BLaER1 treated with 17β-estradiol and CSF1 and Interleukin-3, amounts not matched to agents 10 nM and 100 nM (cell line): Measurements from ENCODE around the gene PRR18.

Source experiments
- H3K27ac ChIP-seq, 11 experiments: shearing (Covaris generic); formaldehyde crosslinking; 2 replicates each; pipeline ENCODE4 v1.8.1; 2022
- H3K27me3 ChIP-seq, 11 experiments: shearing (Covaris generic); formaldehyde crosslinking; 2 replicates each; pipeline ENCODE4 v1.8.1; 2022
- H3K36me3 ChIP-seq, 11 experiments: shearing (Covaris generic); formaldehyde crosslinking; 2 replicates each; pipeline ENCODE4 v1.8.1; 2022
- H3K4me1 ChIP-seq, 10 experiments: shearing (Covaris generic); formaldehyde crosslinking; 2 replicates each; pipeline ENCODE4 v1.8.1; 2022
- H3K4me2 ChIP-seq, 11 experiments: shearing (Covaris generic); formaldehyde crosslinking; 2 replicates each; pipeline ENCODE4 v1.8.1; 2022
- H3K4me3 ChIP-seq, 10 experiments: shearing (Covaris generic); formaldehyde crosslinking; 2 replicates each; pipeline ENCODE4 v1.8.1; 2022
- H3K9ac ChIP-seq, 11 experiments: shearing (Covaris generic); formaldehyde crosslinking; 2 replicates each; pipeline ENCODE4 v1.8.1; 2022
- H3K9me3 ChIP-seq, 11 experiments: shearing (Covaris generic); formaldehyde crosslinking; replicated peaks in 1 of 11; 2 replicates each; pipeline ENCODE4 v1.8.1; 2022
- H4K20me1 ChIP-seq, 11 experiments: shearing (Covaris generic); formaldehyde crosslinking; 2 replicates each; pipeline ENCODE4 v1.8.1; 2022
- Cebpa-rat ChIP-seq, 11 experiments: shearing (Covaris generic); IDR thresholded peaks; 2 replicates each; pipeline ENCODE4 v1.8.1; 2022

The PRR18 gene

DNA sequence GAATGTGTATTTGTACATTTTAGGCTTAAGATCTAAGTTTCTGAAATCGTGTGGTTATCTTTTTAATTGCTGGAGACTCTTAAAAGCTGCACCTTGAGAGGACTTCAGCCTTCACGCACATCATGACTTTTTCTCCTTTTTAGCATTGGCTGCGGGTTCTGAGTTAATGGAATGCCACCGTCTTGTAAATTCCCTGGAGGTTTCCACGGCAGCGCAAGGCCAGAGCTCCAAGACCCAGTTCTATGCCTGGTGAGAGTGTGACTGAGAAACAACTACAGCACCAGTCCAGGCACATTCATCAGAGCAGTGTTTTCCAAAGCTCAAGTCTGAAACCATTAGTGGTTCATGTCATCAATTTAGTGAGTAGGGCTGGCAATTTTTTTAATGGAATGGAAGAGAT lies 23.0 kb downstream of the PRR18 start:
- Histone ChIP-seq H3K27me3 (no peaks in the 10 kb centered on the region), H3K36me3 (no peaks in the 10 kb centered on the region), H3K4me1 (peaks cover 8 to 17% (median 11%) of the 10 kb centered on the region in 10 experiments), H3K4me2 (no peak overlapping the region), H3K4me3 (no peak overlapping the region), H3K9me3 (no peaks in the 10 kb centered on the region), H3K27ac (no peak overlapping the region), H4K20me1 (no peaks in the 10 kb centered on the region), H3K9ac (no peak overlapping the region)
- TF ChIP-seq Cebpa-rat (IDR thresholded peaks at IDR 0.05): no peak

- Histone ChIP-seq H3K27ac (no peak overlapping the region), H3K27me3 (no peaks in the 10 kb centered on the region), H3K4me1 (peaks cover 8 to 17% (median 11%) of the 10 kb centered on the region in 10 experiments), H4K20me1 (no peaks in the 10 kb centered on the region), H3K4me3 (no peak overlapping the region), H3K9ac (no peak overlapping the region), H3K4me2 (no peak overlapping the region), H3K9me3 (no peaks in the 10 kb centered on the region), H3K36me3 (no peaks in the 10 kb centered on the region)
- no peak for TF ChIP-seq Cebpa-rat (IDR thresholded peaks at IDR 0.05)
Measured at GRCh38 chr6:166284640-166285039, 23.6 kb downstream of the PRR18 start.

- peaks cover 7 to 16% (median 11%) of the 10 kb centered on the region in 10 experiments for H3K4me1 ChIP-seq
- H3K9ac ChIP-seq: no peak overlapping the region
- no peak overlapping the region for H3K4me2 ChIP-seq
- H3K27ac ChIP-seq: no peak overlapping the region
- H3K4me3 ChIP-seq: no peak overlapping the region
- TF ChIP-seq Cebpa-rat (IDR thresholded peaks at IDR 0.05): no peak
- no peaks in the 10 kb centered on the region; a peak in 1 of 22 replicates for H4K20me1 ChIP-seq
- H3K27me3 ChIP-seq: no peaks in the 10 kb centered on the region
- no peaks in the 10 kb centered on the region for H3K9me3 ChIP-seq
- no peaks in the 10 kb centered on the region for H3K36me3 ChIP-seq
Measured at GRCh38 chr6:166282394-166283032, 25.7 kb downstream of the PRR18 start.

- TF ChIP-seq Cebpa-rat (IDR thresholded peaks at IDR 0.05): no peak
- Histone ChIP-seq H3K4me2 (no peak overlapping the region), H3K4me3 (no peak overlapping the region)
Measured at GRCh38 chr6:166281104-166281503, 27.1 kb downstream of the PRR18 start.

DNA sequence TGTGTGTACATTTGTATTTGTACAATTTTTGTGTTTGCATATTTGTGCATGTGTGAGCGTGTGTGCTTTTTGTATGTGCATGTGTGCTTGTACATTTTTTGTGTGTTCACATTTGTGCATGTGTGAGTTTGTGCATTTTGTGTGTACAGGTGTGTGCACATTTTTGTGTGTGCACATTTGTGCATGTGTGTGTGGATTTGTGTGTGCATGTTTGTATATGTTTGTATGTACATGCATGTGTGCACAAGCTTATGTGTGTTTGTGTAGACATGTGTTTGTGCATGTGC lies 28.9 kb downstream of the PRR18 start:
- Histone ChIP-seq H3K9me3 (no peaks in the 10 kb centered on the region), H3K4me2 (no peak overlapping the region)
- TF ChIP-seq Cebpa-rat (IDR thresholded peaks at IDR 0.05): no peak

More at GRCh38 chr6:166281104-166281503, 27.1 kb downstream of the PRR18 start:
- no peaks in the 10 kb centered on the region; a peak in 1 of 22 replicates for H4K20me1 ChIP-seq
- no peak overlapping the region for H3K9ac ChIP-seq
- H3K9me3 ChIP-seq: no peaks in the 10 kb centered on the region
- no peaks in the 10 kb centered on the region for H3K36me3 ChIP-seq
- H3K27me3 ChIP-seq: no peaks in the 10 kb centered on the region
- H3K4me1 ChIP-seq: peaks cover 0 to 2% (median 0%) of the 10 kb centered on the region in 10 experiments; a peak in 2 of 20 replicates
- no peak overlapping the region for H3K27ac ChIP-seq

DNA sequence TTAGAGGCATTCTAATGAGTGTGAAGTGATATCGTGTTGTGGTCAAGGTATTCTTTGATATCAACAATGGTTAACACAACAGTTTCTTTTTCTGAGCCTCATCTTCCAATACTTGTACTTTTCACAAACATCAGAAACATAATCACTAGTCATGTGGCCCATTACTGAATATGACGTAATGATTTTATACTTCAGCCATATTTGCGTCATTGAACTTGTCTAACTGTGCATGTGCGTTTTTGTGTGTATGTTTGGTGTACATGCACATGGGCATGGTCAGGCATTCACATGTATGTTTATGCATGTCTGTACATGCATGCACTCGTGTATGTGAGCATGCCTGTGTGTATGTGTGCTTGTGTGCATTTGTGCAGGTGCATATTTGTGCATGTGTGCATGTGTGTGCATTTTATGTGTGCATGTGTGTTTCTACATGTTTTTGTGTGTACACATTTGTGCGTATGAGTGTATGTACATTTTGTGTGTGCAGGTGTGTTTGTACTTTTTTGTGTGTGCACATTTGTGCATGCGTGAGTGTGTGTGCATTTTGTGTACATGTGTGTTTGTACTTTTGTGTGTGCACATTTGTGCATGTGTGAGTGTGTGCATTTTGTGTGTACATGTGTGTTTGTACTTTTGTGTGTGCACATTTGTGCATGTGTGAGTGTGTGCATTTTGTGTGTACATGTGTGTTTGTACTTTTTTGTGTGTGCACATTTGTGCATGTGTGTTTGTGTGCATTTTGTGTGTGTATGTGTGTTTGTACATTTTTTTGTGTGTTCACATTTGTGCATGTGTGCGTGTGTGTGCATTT lies 29.4 kb downstream of the PRR18 start:
- Histone ChIP-seq H3K9ac (no peak overlapping the region), H4K20me1 (no peaks in the 10 kb centered on the region; a peak in 1 of 22 replicates), H3K9me3 (no peaks in the 10 kb centered on the region), H3K4me2 (no peak overlapping the region), H3K4me1 (peaks cover 0 to 3% (median 0%) of the 10 kb centered on the region in 10 experiments; a peak in 1 of 20 replicates), H3K27ac (no peak overlapping the region), H3K27me3 (no peaks in the 10 kb centered on the region), H3K36me3 (no peaks in the 10 kb centered on the region), H3K4me3 (no peak overlapping the region)
- no peak for TF ChIP-seq Cebpa-rat (IDR thresholded peaks at IDR 0.05)

More for the DNA sequence above, 28.9 kb downstream of the PRR18 start:
- Histone ChIP-seq H3K27me3 (no peaks in the 10 kb centered on the region), H3K4me3 (no peak overlapping the region), H4K20me1 (no peaks in the 10 kb centered on the region; a peak in 1 of 22 replicates), H3K36me3 (no peaks in the 10 kb centered on the region), H3K4me1 (peaks cover 0 to 3% (median 0%) of the 10 kb centered on the region in 10 experiments; a peak in 1 of 20 replicates), H3K27ac (no peak overlapping the region), H3K9ac (no peak overlapping the region)

- Histone ChIP-seq H3K27ac (no peak overlapping the region), H3K9ac (no peak overlapping the region), H3K27me3 (no peaks in the 10 kb centered on the region), H3K36me3 (no peaks in the 10 kb centered on the region), H3K4me3 (no peak overlapping the region), H3K9me3 (no peaks in the 10 kb centered on the region), H3K4me2 (no peak overlapping the region), H4K20me1 (no peaks in the 10 kb centered on the region; a peak in 1 of 22 replicates), H3K4me1 (peaks cover 0 to 3% (median 0%) of the 10 kb centered on the region in 10 experiments; a peak in 1 of 20 replicates)
- 0 out of 22 replicates have a peak, but pooled peaks of 1 of the 11 experiments have one; percentile 13 for TF ChIP-seq Cebpa-rat (IDR thresholded peaks at IDR 0.05)
Measured at GRCh38 chr6:166277892-166278578, 30.2 kb downstream of the PRR18 start.

GRCh38 chr6:166277018-166277417 lies 31.2 kb downstream of the PRR18 start:
- no peak overlapping the region for H3K9ac ChIP-seq
- no peaks in the 10 kb centered on the region; a peak in 1 of 22 replicates for H4K20me1 ChIP-seq
- no peaks in the 10 kb centered on the region for H3K9me3 ChIP-seq
- H3K27me3 ChIP-seq: no peaks in the 10 kb centered on the region
- H3K4me2 ChIP-seq: no peak overlapping the region
- peaks cover 0 to 3% (median 0%) of the 10 kb centered on the region in 10 experiments; a peak in 1 of 20 replicates for H3K4me1 ChIP-seq
- no peaks in the 10 kb centered on the region for H3K36me3 ChIP-seq
- H3K27ac ChIP-seq: no peak overlapping the region
- no peak for TF ChIP-seq Cebpa-rat (IDR thresholded peaks at IDR 0.05)
- no peak overlapping the region for H3K4me3 ChIP-seq

DNA sequence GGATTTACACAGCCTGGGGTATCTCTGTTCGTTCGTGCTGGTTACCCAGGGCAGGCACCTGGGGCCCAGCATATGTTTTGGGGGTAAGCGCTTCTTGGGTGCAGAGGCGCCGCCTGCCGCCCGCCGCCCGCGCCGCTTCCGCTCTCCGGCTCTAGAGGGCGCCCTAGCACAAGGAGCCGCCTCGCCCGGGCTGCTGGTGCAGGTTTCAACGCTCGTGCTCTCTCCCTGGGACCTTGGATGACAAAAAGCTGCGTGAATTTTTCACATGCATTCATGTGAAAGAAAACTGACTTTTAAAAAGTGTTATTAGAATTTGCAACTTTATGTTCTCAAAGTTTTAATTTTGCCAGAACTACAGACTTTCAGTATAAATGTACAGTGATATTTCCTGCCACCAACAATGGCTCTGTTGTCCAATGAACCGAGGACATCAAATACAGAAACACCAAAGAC lies 32.5 kb downstream of the PRR18 start:
- no peaks in the 10 kb centered on the region for H3K9me3 ChIP-seq
- H3K4me3 ChIP-seq: no peak overlapping the region
- no peak overlapping the region for H3K9ac ChIP-seq
- H3K4me1 ChIP-seq: peaks cover 0 to 3% (median 0%) of the 10 kb centered on the region in 10 experiments; a peak in 1 of 20 replicates
- H4K20me1 ChIP-seq: no peaks in the 10 kb centered on the region; a peak in 1 of 22 replicates
- no peak for TF ChIP-seq Cebpa-rat (IDR thresholded peaks at IDR 0.05)
- H3K27me3 ChIP-seq: no peaks in the 10 kb centered on the region
- no peaks in the 10 kb centered on the region for H3K36me3 ChIP-seq
- H3K27ac ChIP-seq: no peak overlapping the region
- H3K4me2 ChIP-seq: peak overlapping the region in 3 of 11 experiments; percentile 11 to 62 (median 35); a peak in 3 of 22 replicates
